HG02943 (cell line): ENCODE measurements around the gene CRIP2.

Source experiments
- ATAC-seq: cut with Tn5 transposase; IDR thresholded peaks from one replicate; pipeline ENCODE4 v1.9.1; 2021; ENCODE audit warnings: mild to moderate bottlenecking, low read depth, moderate library complexity; ENCODE audit not compliant: unreplicated experiment

Gene CRIP2

DNA sequence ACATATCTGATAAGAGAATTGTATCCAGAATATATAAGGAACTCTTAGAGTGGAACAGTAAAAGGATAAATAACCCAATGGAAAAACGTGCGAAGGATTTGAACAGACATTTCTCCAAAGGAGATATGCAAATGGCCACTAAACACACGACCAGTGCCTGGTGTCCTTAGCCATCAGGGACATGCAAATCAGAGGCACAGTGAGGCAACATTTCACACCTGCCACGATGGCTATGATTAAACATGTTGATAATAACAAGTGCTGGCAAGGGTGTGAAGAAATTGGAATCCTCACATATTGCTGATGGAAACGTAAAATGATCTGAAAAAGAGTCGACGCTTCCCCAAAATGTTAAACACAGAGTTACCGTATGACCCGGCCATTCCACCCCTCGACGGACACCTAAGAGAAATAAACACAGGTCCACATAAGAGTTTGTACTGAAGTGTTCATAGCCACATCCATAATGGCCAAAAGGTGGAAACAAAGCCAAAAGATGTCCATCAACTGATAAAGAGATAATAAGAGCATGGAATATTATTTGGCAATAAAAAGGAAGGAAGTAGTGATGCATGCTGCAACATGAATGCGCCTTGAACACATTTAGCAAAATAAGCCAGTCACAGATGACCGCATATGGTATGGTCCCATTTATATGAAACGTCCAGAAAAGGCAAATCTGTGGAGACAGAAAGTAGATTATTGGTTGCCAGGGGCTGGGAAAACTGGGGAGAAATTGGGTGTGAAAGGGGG, 45.5 kb downstream of the CRIP2 start:
- no peak for ATAC-seq

DNA sequence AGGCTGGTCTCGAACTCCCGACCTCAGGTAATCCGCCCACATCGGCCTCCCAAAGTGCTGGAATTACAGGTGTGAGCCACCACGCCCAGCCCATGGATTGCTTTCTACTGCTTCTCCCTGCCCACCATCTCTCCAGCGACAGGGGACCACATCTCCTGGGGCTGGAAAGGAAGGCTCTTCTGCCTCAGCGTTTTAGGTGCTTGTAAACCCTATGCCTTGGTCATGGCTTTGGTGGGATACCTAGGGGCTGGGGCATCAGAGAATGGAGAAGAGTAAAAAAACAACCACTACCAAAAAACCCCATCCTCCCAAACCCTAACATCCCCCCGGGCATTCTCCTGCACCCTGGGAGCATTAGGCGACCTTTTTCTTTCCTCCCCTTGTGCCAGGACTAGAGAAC, 50.7 kb downstream of the CRIP2 start:
- no peak for ATAC-seq

DNA sequence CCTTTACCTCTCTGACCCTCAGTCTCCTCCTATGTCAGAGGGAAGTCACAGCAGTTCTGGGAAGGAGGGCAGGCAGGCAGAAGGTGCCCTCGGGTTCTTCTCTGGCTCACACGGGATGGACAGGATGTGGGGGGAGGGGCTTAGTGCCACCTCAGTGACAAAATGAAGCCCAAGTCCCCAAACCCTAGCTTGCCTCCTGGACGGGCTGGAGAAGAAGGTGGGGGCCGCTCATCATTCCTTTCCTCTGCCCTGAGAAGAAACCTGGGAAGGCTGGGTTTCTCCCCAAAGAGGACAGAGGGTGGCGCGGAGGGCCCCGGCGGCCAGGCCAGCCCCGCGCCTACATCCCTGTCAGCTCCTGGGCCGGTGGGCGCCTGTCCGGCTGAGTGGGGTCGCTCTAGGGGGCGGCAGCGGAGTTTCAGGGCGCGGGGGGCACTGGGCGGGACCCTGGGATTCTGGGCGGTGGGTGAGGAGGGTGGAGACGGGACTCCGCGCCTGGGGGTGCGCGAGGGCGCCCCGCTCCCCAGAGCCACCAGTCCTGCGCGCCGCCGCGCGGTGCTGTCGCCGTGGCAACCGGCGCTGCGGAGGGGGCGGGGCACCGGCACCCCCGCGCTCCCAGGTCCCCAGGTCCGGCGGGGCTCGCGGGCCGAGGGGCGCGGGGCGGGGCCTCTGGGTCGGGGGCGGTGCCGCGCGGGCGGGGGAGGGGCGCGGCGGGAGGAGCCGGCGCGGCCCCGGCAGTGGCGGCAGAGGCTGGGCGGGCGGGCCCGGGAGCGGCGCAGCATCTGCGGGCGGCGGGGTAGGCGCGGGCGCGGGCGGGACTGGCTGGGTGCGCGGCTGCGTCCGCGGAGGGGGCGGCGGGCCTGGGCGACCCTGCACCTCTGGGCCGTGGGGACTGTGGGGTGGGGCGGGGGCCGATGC, 51.5 kb downstream of the CRIP2 start, which contains the start of gene TMEM121:
Gene TMEM121 (plus strand): TSS at position 723 of the 915 bp plus-strand sequence. CDS start 2,252 bp downstream, outside the sequence.
- no peak for ATAC-seq

DNA sequence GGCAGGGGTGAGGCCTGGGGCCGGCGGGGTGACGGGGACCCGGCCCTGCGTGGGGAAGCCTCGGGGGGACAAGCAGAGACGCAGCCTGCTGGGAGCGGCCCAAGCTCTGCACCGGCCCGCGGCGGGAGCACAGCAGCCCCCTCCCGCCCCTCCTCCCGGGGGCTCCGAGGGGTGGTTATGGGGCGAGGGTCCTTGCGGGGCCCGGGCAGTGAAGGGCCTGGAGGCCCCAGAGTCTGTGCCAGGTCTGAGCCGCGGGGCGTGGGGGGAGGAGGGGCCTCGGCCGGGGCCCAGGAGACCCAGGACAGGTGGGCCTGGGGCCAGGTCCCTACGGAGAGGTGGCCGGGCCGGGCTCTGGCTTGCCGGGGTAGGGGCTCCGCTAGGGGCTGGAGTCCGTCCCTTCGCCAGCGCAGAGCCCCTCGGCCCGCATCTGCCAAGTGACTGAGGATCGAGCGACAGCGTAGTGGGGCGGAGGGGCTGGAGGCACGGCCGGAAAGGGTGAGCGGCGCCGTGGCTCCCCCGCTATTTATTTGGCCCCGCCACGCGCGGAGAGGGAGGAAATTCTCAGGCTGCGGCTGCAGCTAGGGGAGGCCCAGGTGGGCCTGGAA, 52.3 kb downstream of the CRIP2 start:
- ATAC-seq: no peak

DNA sequence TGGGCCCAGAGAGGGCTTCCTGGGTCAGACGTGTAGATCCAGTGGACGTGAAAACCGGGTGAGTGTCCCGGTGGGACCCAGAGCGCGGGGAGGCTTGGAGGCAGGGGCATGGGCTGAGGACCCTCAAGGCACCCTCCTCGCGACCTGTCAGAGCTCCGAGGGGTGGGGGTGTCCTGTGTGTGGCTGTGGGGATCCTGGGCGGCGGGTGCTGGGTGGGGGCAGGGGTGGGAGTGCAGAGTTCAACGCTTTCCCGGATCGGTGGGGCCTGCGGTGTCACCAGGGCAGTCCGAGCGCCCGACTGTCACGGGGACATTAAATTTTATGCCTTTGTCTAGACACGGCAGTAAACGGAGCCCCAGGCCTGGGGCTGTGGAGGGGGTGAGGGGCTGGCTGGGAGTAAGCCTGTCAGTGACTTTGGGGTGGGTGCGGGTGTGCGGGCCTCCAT, 52.8 kb downstream of the CRIP2 start:
- ATAC-seq: no peak

DNA sequence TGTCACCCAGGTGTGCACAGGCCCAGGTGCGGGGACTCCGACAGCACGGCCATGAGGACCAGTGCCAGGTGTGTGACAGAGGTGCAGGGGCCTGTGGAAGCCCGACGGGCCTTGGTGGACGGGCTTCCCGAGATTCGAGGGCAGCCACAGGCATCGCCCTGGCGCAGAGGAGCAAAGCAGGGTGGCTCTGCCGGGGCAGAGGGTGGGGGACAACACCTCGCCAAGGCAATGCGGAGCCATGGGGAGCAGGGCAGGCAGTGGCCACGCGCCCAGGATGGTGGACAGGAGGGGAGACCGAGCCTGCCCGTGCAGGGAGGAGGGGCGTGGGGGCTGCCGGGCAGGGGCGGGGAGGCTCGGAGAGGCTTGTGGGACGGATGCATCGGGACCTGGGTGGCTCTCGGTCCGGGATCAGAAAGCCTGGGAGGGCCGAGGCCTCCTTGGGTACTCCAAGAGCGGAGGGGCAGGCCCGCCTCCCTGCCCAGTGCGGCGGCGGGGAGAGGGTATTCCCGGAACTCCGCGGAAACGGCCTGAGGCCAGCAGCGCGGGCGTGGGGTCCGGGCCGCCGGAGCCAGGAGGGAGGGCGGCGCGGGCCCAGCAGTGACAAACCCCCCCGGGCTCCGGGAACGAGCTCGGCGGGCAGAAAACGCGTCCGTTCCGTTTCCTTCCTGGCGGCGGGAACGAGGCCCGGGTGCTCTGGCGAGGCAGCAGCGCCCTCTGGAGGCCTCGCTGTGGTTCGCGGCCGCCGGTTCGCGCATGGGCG, 53.4 kb downstream of the CRIP2 start:
- no peak for ATAC-seq

DNA sequence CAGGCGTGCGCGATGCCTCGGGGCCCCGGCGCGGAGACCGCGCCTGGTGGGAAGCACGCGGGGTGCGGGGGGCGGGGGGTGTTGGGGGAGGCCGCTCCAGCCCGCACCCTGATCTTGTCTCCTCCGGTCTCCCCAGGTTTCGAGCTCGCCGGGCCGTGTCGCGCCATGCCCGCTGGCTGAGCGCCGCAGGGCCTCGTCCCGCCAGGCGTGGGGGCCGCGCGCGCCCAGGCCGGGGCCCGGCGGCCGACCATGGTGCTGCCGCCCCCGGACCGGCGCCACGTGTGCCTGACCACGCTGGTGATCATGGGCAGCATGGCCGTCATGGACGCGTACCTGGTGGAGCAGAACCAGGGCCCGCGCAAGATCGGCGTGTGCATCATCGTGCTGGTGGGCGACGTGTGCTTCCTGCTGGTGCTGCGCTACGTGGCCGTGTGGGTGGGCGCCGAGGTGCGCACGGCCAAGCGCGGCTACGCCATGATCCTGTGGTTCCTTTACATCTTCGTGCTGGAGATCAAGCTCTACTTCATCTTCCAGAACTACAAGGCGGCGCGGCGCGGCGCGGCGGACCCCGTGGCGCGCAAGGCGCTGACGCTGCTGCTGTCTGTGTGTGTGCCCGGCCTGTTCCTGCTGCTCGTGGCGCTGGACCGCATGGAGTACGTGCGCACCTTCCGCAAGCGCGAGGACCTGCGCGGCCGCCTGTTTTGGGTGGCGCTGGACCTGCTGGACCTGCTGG, 54.1 kb downstream of the CRIP2 start:
- ATAC-seq: no peak

DNA sequence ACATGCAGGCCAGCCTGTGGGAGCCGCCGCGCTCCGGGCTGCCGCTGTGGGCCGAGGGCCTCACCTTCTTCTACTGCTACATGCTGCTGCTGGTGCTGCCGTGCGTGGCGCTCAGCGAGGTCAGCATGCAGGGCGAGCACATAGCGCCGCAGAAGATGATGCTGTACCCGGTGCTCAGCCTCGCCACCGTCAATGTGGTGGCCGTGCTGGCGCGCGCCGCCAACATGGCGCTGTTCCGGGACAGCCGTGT, 54.6 kb downstream of the CRIP2 start:
- ATAC-seq: no peak
